H9 (cell line): ENCODE measurements around the gene CTCFL. TPM values are rescaled to one million over a fixed set of nuclear protein-coding genes. Genes with fewer than 3 reads are reported as not detected.

ENCODE experiments used
- DNase-seq: peaks from one replicate; pipeline ENCODE4 v3.0.0-alpha.2; 2017
- H2AFZ ChIP-seq: one replicate; pipeline ENCODE4 v1.6.1; 2013; ENCODE audit warnings: mild to moderate bottlenecking, low read length, control low read depth, moderate library complexity
- H2AK5ac ChIP-seq: 2 replicates; pipeline ENCODE4 v1.6.1; 2013; ENCODE audit warnings: low read length, control low read depth, mixed read lengths; ENCODE audit not compliant: insufficient read length
- H2BK120ac ChIP-seq: one replicate; pipeline ENCODE4 v1.6.1; 2013; ENCODE audit warnings: low read depth, mild to moderate bottlenecking, low read length, control low read depth, inconsistent platforms; ENCODE audit not compliant: poor library complexity, severe bottlenecking
- H2BK12ac ChIP-seq: 2 replicates; pipeline ENCODE4 v1.6.1; 2013; ENCODE audit warnings: low read length, control low read depth, mixed read lengths, low read depth; ENCODE audit not compliant: insufficient read length
- H2BK15ac ChIP-seq: 2 replicates; pipeline ENCODE4 v1.6.1; 2013; ENCODE audit warnings: low read depth, low read length, control low read depth
- H2BK20ac ChIP-seq: one replicate; pipeline ENCODE4 v1.6.1; 2013; ENCODE audit warnings: low read depth, mild to moderate bottlenecking, low read length, control low read depth, inconsistent platforms; ENCODE audit not compliant: poor library complexity, severe bottlenecking
- H2BK5ac ChIP-seq: 2 replicates; pipeline ENCODE4 v1.6.1; 2013; ENCODE audit warnings: low read length, control low read depth, mixed read lengths; ENCODE audit not compliant: insufficient read length
- H3K14ac ChIP-seq: 2 replicates; pipeline ENCODE4 v1.6.1; 2013; ENCODE audit warnings: low read length, control low read depth; ENCODE audit not compliant: insufficient read depth
- H3K18ac ChIP-seq: 2 replicates; pipeline ENCODE4 v1.6.1; 2013; ENCODE audit warnings: low read depth, mild to moderate bottlenecking, mixed read lengths, low read length, control low read depth; ENCODE audit not compliant: insufficient read length
- H3K23ac ChIP-seq: 2 replicates; pipeline ENCODE4 v1.6.1; 2013; ENCODE audit warnings: low read length, control low read depth, mixed read lengths, low read depth; ENCODE audit not compliant: insufficient read length
- H3K23me2 ChIP-seq: 2 replicates; pipeline ENCODE4 v1.6.1; 2013; ENCODE audit warnings: low read depth, mild to moderate bottlenecking, mixed read lengths, low read length, control low read depth; ENCODE audit not compliant: insufficient read length, poor library complexity, severe bottlenecking
- H3K27ac ChIP-seq: 2 replicates; pipeline ENCODE4 v1.5.1; 2013; ENCODE audit warnings: low read length, control low read depth, mixed read lengths, low read depth; ENCODE audit not compliant: insufficient read length
- H3K27me3 ChIP-seq: 2 replicates; pipeline ENCODE4 v1.6.1; 2013; ENCODE audit warnings: low read length, control low read depth, inconsistent platforms; ENCODE audit not compliant: insufficient read depth
- H3K4ac ChIP-seq: 2 replicates; pipeline ENCODE4 v1.6.1; 2013; ENCODE audit warnings: low read depth, mild to moderate bottlenecking, control low read depth, inconsistent platforms, low read length, moderate library complexity
- H3K4me1 ChIP-seq: 2 replicates; pipeline ENCODE4 v1.6.1; 2013; ENCODE audit warnings: low read length, control low read depth, inconsistent platforms; ENCODE audit not compliant: insufficient read depth
- H3K4me2 ChIP-seq: 2 replicates; pipeline ENCODE4 v1.6.1; 2013; ENCODE audit warnings: low read length, control low read depth, mixed read lengths; ENCODE audit not compliant: insufficient read length, insufficient read depth
- H3K56ac ChIP-seq: 2 replicates; pipeline ENCODE4 v1.6.1; 2013; ENCODE audit warnings: low read depth, mild to moderate bottlenecking, mixed read lengths, low read length, control low read depth; ENCODE audit not compliant: insufficient read length
- H3K79me1 ChIP-seq: 2 replicates; pipeline ENCODE4 v1.6.1; 2013; ENCODE audit warnings: low read depth, mild to moderate bottlenecking, moderate library complexity, low read length, control low read depth, inconsistent platforms; ENCODE audit not compliant: insufficient read depth, poor library complexity, severe bottlenecking
- H3K79me2 ChIP-seq: 2 replicates; pipeline ENCODE4 v1.6.1; 2013; ENCODE audit warnings: low read length, control low read depth, inconsistent platforms; ENCODE audit not compliant: insufficient read depth
- H3K9ac ChIP-seq: 2 replicates; pipeline ENCODE4 v1.6.1; 2013; ENCODE audit warnings: low read length, control low read depth, mixed read lengths; ENCODE audit not compliant: insufficient read length; ENCODE audit errors: extremely low read depth
- H3K9me3 ChIP-seq: one replicate; pipeline ENCODE4 v1.6.1; 2013; ENCODE audit warnings: low read depth, low read length, inconsistent platforms; ENCODE audit not compliant: control insufficient read depth
- H3T11ph ChIP-seq: one replicate; pipeline ENCODE4 v1.6.1; 2013; ENCODE audit warnings: mild to moderate bottlenecking, low read length, control low read depth, inconsistent platforms
- H4K20me1 ChIP-seq: one replicate; pipeline ENCODE4 v1.6.1; 2013; ENCODE audit not compliant: control insufficient read depth, insufficient read length, insufficient read depth
- H4K5ac ChIP-seq: 2 replicates; pipeline ENCODE4 v1.6.1; 2013; ENCODE audit warnings: low read depth, mild to moderate bottlenecking, mixed read lengths, low read length, control low read depth; ENCODE audit not compliant: insufficient read length
- H4K8ac ChIP-seq: replicated peaks from 2 replicates; pipeline ENCODE4 v1.6.1; 2013; ENCODE audit warnings: low read length, control low read depth, mixed read lengths, low read depth; ENCODE audit not compliant: insufficient read length
- H4K91ac ChIP-seq: 2 replicates; pipeline ENCODE4 v1.6.1; 2013; ENCODE audit warnings: low read depth, mild to moderate bottlenecking, moderate library complexity, mixed read lengths, low read length, control low read depth; ENCODE audit not compliant: insufficient read length
- H3K27ac Mint-ChIP-seq, 3 experiments: 2 replicates in 2 of 3; 3 replicates in 1 of 3; pipeline ENCODE4 v1.8.0; 2020 to 2021; ENCODE audit warnings: mixed read lengths in 3 of 3, mild to moderate bottlenecking in 1 of 3, moderate library complexity in 1 of 3
- H3K27me3 Mint-ChIP-seq: 2 replicates; pipeline ENCODE4 v1.8.0; 2021; ENCODE audit warnings: low read depth, mild to moderate bottlenecking, moderate library complexity, mixed read lengths
- H3K36me3 Mint-ChIP-seq, 3 experiments: 2 replicates in 2 of 3; 3 replicates in 1 of 3; pipeline ENCODE4 v1.8.0; 2020 to 2021; ENCODE audit warnings: low read depth in 3 of 3, mixed read lengths in 3 of 3; ENCODE audit not compliant: insufficient read depth in 1 of 3
- H3K4me1 Mint-ChIP-seq, 2 experiments: 2 replicates each; pipeline ENCODE4 v1.8.0; 2020; ENCODE audit warnings: mixed read lengths in 2 of 2
- H3K4me3 Mint-ChIP-seq, 2 experiments: 2 replicates in 1 of 2; 3 replicates in 1 of 2; pipeline ENCODE4 v1.8.0; 2020 to 2021; ENCODE audit warnings: mild to moderate bottlenecking in 2 of 2, mixed read lengths in 2 of 2, moderate library complexity in 1 of 2
- H3K9me3 Mint-ChIP-seq, 2 experiments: 2 replicates in 1 of 2; 3 replicates in 1 of 2; pipeline ENCODE4 v1.8.0; 2020; ENCODE audit warnings: mild to moderate bottlenecking in 2 of 2, mixed read lengths in 2 of 2, moderate library complexity in 1 of 2
- WGBS: extraction: QIAGEN DNeasy Blood & Tissue Kit; methylation state at CpG from one replicate; pipeline ENCODE4 v1.1.7; 2013; ENCODE audit warnings: missing lambda C conversion rate, low lambda C conversion rate, mixed read lengths; ENCODE audit not compliant: insufficient read length; ENCODE audit errors: extremely low coverage; 5-methylcytosine and 5-hydroxymethylcytosine counted together
- total RNA-seq: library from RNA; stranded (reverse); gene quantifications from 2 replicates; pipeline ENCODE4 v1.2.1, GENCODE V29; 2021
- TF ChIP-seq, protein P1 (sequence below): fragments of 200-600 bp; sonication (generic); conservative IDR thresholded peaks from 3 replicates; pipeline ENCODE4 v1.8.0; 2021; ENCODE audit warnings: antibody characterized with exemption, mild to moderate bottlenecking

The CTCFL gene
- total RNA-seq, 1 experiment from 2014 or later = 0.90 TPM

DNA sequence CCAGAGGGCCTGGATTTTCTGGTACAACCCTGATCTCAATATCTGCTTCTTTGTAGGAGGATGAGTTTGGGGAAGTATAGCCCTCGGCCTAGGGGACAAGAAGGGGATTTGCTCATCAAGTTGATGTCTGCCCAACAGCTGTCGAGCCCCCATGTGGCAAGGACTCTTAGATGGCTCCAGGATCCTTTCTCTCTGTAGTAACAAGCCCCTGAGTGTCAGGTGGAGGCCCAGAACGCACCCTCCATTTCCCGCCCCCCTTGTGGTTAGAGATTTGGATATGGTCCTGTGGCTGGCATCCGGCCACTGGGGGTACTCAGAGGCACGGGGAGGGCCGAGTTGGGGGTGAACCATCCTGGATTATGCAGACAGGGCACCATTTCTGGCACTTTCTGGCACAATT lies 50.1 kb downstream of the CTCFL start:
- Histone ChIP-seq H3K4ac (no peak overlapping the region), H3K9ac (no peak overlapping the region), H3K27ac (no peak overlapping the region), H3K9me3 (no peaks in the 10 kb centered on the region), H4K8ac (no peak overlapping the region), H3T11ph (no peak overlapping the region), H4K91ac (no peak overlapping the region), H3K14ac (no peak overlapping the region), H3K79me1 (no peaks in the 10 kb centered on the region), H3K27me3 (no peaks in the 10 kb centered on the region), H3K23me2 (no peaks in the 10 kb centered on the region), H3K56ac (no peak overlapping the region), H2BK15ac (no peak overlapping the region), H3K4me2 (no peak overlapping the region), H2BK120ac (no peak overlapping the region), H3K18ac (no peak overlapping the region), H2AFZ (no peak overlapping the region), H4K5ac (no peak overlapping the region), H3K4me1 (peaks cover 4% of the 10 kb centered on the region; the same call in 1 of the 2 replicates), H2AK5ac (no peak overlapping the region), H3K23ac (no peak overlapping the region), H2BK12ac (no peak overlapping the region), H3K79me2 (no peaks in the 10 kb centered on the region), H2BK5ac (no peak overlapping the region), H2BK20ac (no peak overlapping the region), H4K20me1 (no peaks in the 10 kb centered on the region)
- WGBS = no CpG with 5 or more reads among the region's 7 CpGs
- Mint-ChIP-seq H3K36me3 (peaks cover 0 to 4% (median 0%) of the 10 kb centered on the region in 3 experiments; a peak in 2 of 7 replicates), H3K4me1 (peaks cover 28 to 36% of the 10 kb centered on the region in 2 experiments), H3K4me3 (no peak overlapping the region), H3K27ac (no peak overlapping the region), H3K9me3 (peaks cover 4% of the 10 kb centered on the region in 2 experiments; a peak in 2 of 5 replicates), H3K27me3 (peaks cover 2% of the 10 kb centered on the region)
- no peak for DNase-seq
- TF ChIP-seq, protein P1, sequence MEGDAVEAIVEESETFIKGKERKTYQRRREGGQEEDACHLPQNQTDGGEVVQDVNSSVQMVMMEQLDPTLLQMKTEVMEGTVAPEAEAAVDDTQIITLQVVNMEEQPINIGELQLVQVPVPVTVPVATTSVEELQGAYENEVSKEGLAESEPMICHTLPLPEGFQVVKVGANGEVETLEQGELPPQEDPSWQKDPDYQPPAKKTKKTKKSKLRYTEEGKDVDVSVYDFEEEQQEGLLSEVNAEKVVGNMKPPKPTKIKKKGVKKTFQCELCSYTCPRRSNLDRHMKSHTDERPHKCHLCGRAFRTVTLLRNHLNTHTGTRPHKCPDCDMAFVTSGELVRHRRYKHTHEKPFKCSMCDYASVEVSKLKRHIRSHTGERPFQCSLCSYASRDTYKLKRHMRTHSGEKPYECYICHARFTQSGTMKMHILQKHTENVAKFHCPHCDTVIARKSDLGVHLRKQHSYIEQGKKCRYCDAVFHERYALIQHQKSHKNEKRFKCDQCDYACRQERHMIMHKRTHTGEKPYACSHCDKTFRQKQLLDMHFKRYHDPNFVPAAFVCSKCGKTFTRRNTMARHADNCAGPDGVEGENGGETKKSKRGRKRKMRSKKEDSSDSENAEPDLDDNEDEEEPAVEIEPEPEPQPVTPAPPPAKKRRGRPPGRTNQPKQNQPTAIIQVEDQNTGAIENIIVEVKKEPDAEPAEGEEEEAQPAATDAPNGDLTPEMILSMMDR = no peak
